Duodenal mucosa (tissue), 2 donors: Measurements from ENCODE around the gene TBCCD1.
"Not testable (repeated sequence)": the region's sequence is repeated elsewhere in the genome, so short reads cannot be mapped to it uniquely, and the experiment has no call there.

Experiments used
- H3K27ac ChIP-seq: one replicate; pipeline ENCODE4 v1.7.0; 2013; ENCODE audit warnings: low read depth, low read length
- H3K27me3 ChIP-seq, 2 donors: one replicate each; pipeline ENCODE4 v1.7.0; 2013; ENCODE audit warnings: low read length in 2 of 2, control low read depth in 1 of 2; ENCODE audit not compliant: insufficient read depth in 2 of 2, control insufficient read depth in 1 of 2
- H3K36me3 ChIP-seq, 2 donors: one replicate each; pipeline ENCODE4 v1.7.0; 2013; ENCODE audit warnings: low read length in 2 of 2, control low read depth in 1 of 2; ENCODE audit not compliant: insufficient read depth in 2 of 2, control insufficient read depth in 1 of 2
- H3K4me1 ChIP-seq, 2 donors: one replicate each; pipeline ENCODE4 v1.7.0; 2013; ENCODE audit warnings: low read length in 2 of 2, control low read depth in 1 of 2; ENCODE audit not compliant: insufficient read depth in 2 of 2, control insufficient read depth in 1 of 2
- H3K4me3 ChIP-seq, 2 donors: one replicate each; pipeline ENCODE4 v1.7.0; 2013; ENCODE audit warnings: low read length in 2 of 2, low read depth in 1 of 2
- H3K9ac ChIP-seq, 2 donors: one replicate each; pipeline ENCODE4 v1.7.0; 2013; ENCODE audit warnings: low read length in 2 of 2, low read depth in 1 of 2
- H3K9me3 ChIP-seq, 2 donors: one replicate each; pipeline ENCODE4 v1.7.0; 2013; ENCODE audit warnings: low read length in 2 of 2, control low read depth in 1 of 2; ENCODE audit not compliant: control insufficient read depth in 1 of 2

The TBCCD1 gene

GRCh38 chr3:186583831-186584230 lies 16.7 kb upstream of the TBCCD1 start:
- no peak overlapping the region for H3K9ac ChIP-seq
- H3K27ac ChIP-seq = no peak overlapping the region
- H3K4me1 ChIP-seq = no peaks in the 10 kb centered on the region
- H3K36me3 ChIP-seq = peaks cover 34 to 69% of the 10 kb centered on the region in 2 donors
- H3K9me3 ChIP-seq = no peaks in the 10 kb centered on the region
- no peak overlapping the region for H3K4me3 ChIP-seq
- H3K27me3 ChIP-seq = no peaks in the 10 kb centered on the region

GRCh38 chr3:186582541-186582940 lies 15.4 kb upstream of the TBCCD1 start:
- Histone ChIP-seq H3K36me3 (peaks cover 37 to 81% of the 10 kb centered on the region in 2 donors), H3K9me3 (no peaks in the 10 kb centered on the region), H3K27ac (no peak overlapping the region), H3K4me1 (no peaks in the 10 kb centered on the region), H3K4me3 (no peak overlapping the region), H3K9ac (no peak overlapping the region), H3K27me3 (no peaks in the 10 kb centered on the region)

- no peaks in the 10 kb centered on the region for H3K9me3 ChIP-seq
- no peak overlapping the region for H3K27ac ChIP-seq
- H3K36me3 ChIP-seq = peaks cover 52 to 92% of the 10 kb centered on the region in 2 donors
- no peaks in the 10 kb centered on the region for H3K27me3 ChIP-seq
- H3K9ac ChIP-seq = no peak overlapping the region
- H3K4me3 ChIP-seq = no peak overlapping the region
- no peaks in the 10 kb centered on the region for H3K4me1 ChIP-seq
Measured at GRCh38 chr3:186580785-186581184, 13.6 kb upstream of the TBCCD1 start.

- no peak overlapping the region for H3K27ac ChIP-seq
- H3K4me3 ChIP-seq = no peak overlapping the region
- no peaks in the 10 kb centered on the region for H3K9me3 ChIP-seq
- no peaks in the 10 kb centered on the region for H3K4me1 ChIP-seq
- H3K27me3 ChIP-seq = no peaks in the 10 kb centered on the region
- peaks cover 38 to 80% of the 10 kb centered on the region in 2 donors for H3K36me3 ChIP-seq
- H3K9ac ChIP-seq = no peak overlapping the region
Measured at GRCh38 chr3:186577521-186577920, 10.4 kb upstream of the TBCCD1 start.

- H3K36me3 ChIP-seq = peaks cover 13 to 29% of the 10 kb centered on the region in 2 donors
- peak overlapping the region; percentile 78 to 93 for H3K9ac ChIP-seq
- H3K9me3 ChIP-seq = no peaks in the 10 kb centered on the region
- H3K4me3 ChIP-seq = peak overlapping the region; percentile 95 to 100
- peaks cover 22 to 30% of the 10 kb centered on the region in 2 donors for H3K4me1 ChIP-seq
- H3K27me3 ChIP-seq = no peaks in the 10 kb centered on the region
- H3K27ac ChIP-seq = no peak overlapping the region
Measured at GRCh38 chr3:186571644-186572013, 4.5 kb upstream of the TBCCD1 start.

GRCh38 chr3:186570941-186571643 lies 4.0 kb upstream of the TBCCD1 start:
- H3K4me1 ChIP-seq = peaks cover 27 to 35% of the 10 kb centered on the region in 2 donors
- peaks cover 8 to 24% of the 10 kb centered on the region in 2 donors for H3K36me3 ChIP-seq
- H3K27me3 ChIP-seq = no peaks in the 10 kb centered on the region
- peak overlapping the region; percentile 95 to 100 for H3K4me3 ChIP-seq
- H3K9me3 ChIP-seq = no peaks in the 10 kb centered on the region
- H3K9ac ChIP-seq = peak overlapping the region; percentile 78 to 93
- H3K27ac ChIP-seq = peak overlapping the region; percentile 84

- no peaks in the 10 kb centered on the region for H3K27me3 ChIP-seq
- H3K4me3 ChIP-seq = peak within 1 kb of the TSS; percentile 95 to 100
- peak within 1 kb of the TSS; percentile 78 to 93 for H3K9ac ChIP-seq
- H3K9me3 ChIP-seq = no peaks in the 10 kb centered on the region
- H3K4me1 ChIP-seq = peaks cover 29 to 37% of the 10 kb centered on the region in 2 donors
- peaks cover 3 to 17% of the 10 kb centered on the region in 2 donors for H3K36me3 ChIP-seq
- peak within 1 kb of the TSS; percentile 84 for H3K27ac ChIP-seq
Measured at GRCh38 chr3:186570096-186570940, 3.2 kb upstream of the TBCCD1 start, which contains the start of gene DNAJB11. Gene DNAJB11 (plus strand): TSS chr3:186570720. CDS start chr3:186570898, 178 bp downstream.

- no peaks in the 10 kb centered on the region for H3K27me3 ChIP-seq
- peaks cover 3 to 12% of the 10 kb centered on the region in 2 donors for H3K36me3 ChIP-seq
- no peaks in the 10 kb centered on the region for H3K9me3 ChIP-seq
- peaks cover 29 to 37% of the 10 kb centered on the region in 2 donors for H3K4me1 ChIP-seq
- peak overlapping the region; percentile 80 to 94 for H3K4me3 ChIP-seq
- no peak overlapping the region for H3K27ac ChIP-seq
- peak overlapping the region; percentile 76 to 88 for H3K9ac ChIP-seq
Measured at GRCh38 chr3:186569779-186570095, 2.6 kb upstream of the TBCCD1 start.

- H3K4me1 ChIP-seq = peaks cover 29 to 37% of the 10 kb centered on the region in 2 donors
- not testable (repeated sequence) for H3K27ac ChIP-seq, H3K36me3 ChIP-seq, H3K27me3 ChIP-seq, H3K9me3 ChIP-seq
- H3K9ac ChIP-seq = peak overlapping the region; percentile 76 to 88
- peak overlapping the region; percentile 80 to 94 for H3K4me3 ChIP-seq
Measured at GRCh38 chr3:186569361-186569760, 2.2 kb upstream of the TBCCD1 start.

- Histone ChIP-seq H3K9ac (peak overlapping the region; percentile 91 to 99), H3K27ac (peak overlapping the region; percentile 93), H3K4me3 (peak overlapping the region; percentile 96 to 99), H3K4me1 (peaks cover 26 to 34% of the 10 kb centered on the region in 2 donors), H3K27me3 (no peaks in the 10 kb centered on the region), H3K9me3 (no peaks in the 10 kb centered on the region), H3K36me3 (peaks cover 0 to 3% of the 10 kb centered on the region in 2 donors)
Measured at GRCh38 chr3:186566772-186567071, 417 bp downstream of the TBCCD1 start.
